Lung (tissue), 12 donors: ENCODE measurements around the gene MPV17. TPM values are rescaled to one million over a fixed set of nuclear protein-coding genes. Genes with fewer than 3 reads are reported as not detected.

Experiments used
- ATAC-seq: fragments of 200-7000 bp; cut with Tn5 transposase; one replicate; pipeline ENCODE4 v1.9.1; 2020; ENCODE audit warnings: moderate number of reproducible peaks; ENCODE audit not compliant: insufficient read depth, low FRiP score
- DNase-seq, 3 donors: peaks; one replicate each; pipeline ENCODE4 v3.0.0-alpha.2; 2013 to 2017
- H3K27ac ChIP-seq, 2 donors: one replicate each; pipeline ENCODE4 v1.5.1; 2013; ENCODE audit warnings: mild to moderate bottlenecking in 2 of 2, moderate library complexity in 2 of 2, control low read depth in 1 of 2, inconsistent platforms in 1 of 2, low read depth in 1 of 2, low read length in 1 of 2
- H3K27me3 ChIP-seq, 3 donors: one replicate each; pipeline ENCODE4 v1.5.1; 2013; ENCODE audit warnings: low read length in 2 of 3; ENCODE audit not compliant: control insufficient read depth in 3 of 3, insufficient read depth in 3 of 3
- H3K36me3 ChIP-seq, 4 donors: one replicate each; pipeline ENCODE4 v1.5.1; 2013; ENCODE audit warnings: low read length in 4 of 4, mild to moderate bottlenecking in 1 of 4, moderate library complexity in 1 of 4; ENCODE audit not compliant: control insufficient read depth in 4 of 4, insufficient read depth in 4 of 4
- H3K4me1 ChIP-seq, 5 donors: one replicate each; pipeline ENCODE4 v1.5.1; 2013; ENCODE audit warnings: low read length in 5 of 5, mild to moderate bottlenecking in 2 of 5, moderate library complexity in 1 of 5; ENCODE audit not compliant: control insufficient read depth in 5 of 5, insufficient read depth in 5 of 5
- H3K4me3 ChIP-seq: one replicate; pipeline ENCODE4 v1.5.1; 2013; ENCODE audit warnings: mild to moderate bottlenecking, control low read depth, moderate library complexity
- H3K9ac ChIP-seq, 2 donors: one replicate each; pipeline ENCODE4 v1.5.1; 2013; ENCODE audit warnings: low read length in 2 of 2, control low read depth in 1 of 2; ENCODE audit not compliant: insufficient read depth in 1 of 2
- H3K9me3 ChIP-seq, 4 donors: one replicate each; pipeline ENCODE4 v1.5.1; 2013; ENCODE audit warnings: low read length in 3 of 4, mild to moderate bottlenecking in 1 of 4, moderate library complexity in 1 of 4; ENCODE audit not compliant: control insufficient read depth in 4 of 4, insufficient read depth in 3 of 4
- WGBS, 2 donors: extraction: QIAGEN DNeasy Blood & Tissue Kit; methylation state at CpG; one replicate each; pipeline ENCODE4 v1.1.7; 2013; 5-methylcytosine and 5-hydroxymethylcytosine counted together
- polyA plus RNA-seq, 2 donors: library from polyadenylated mRNA; stranded (reverse); fragments of 200-250 nt; gene quantifications; one replicate each; pipeline ENCODE4 v1.2.1, GENCODE V29; 2013
- total RNA-seq, 2 donors: library from RNA; depleted of rRNA in 1 of 2; stranded (reverse); fragments of >200 nt in 1 of 2; gene quantifications; one replicate each; pipeline ENCODE4 v1.2.1, GENCODE V29; 2014 to 2021
- TF ChIP-seq, protein P1 (sequence below): IDR thresholded peaks from 2 replicates; pipeline ENCODE4 v1.5.1; 2012; ENCODE audit warnings: mild to moderate bottlenecking; ENCODE audit errors: control extremely low read depth, extremely low read depth
- donor health status: control.
- donor health status: control.
- donor health status: Bipolar disorder and iron deficiency.
- donor health status: healthy.
- donor health status: DM: yes; HTN: yes; CAD: no.

The MPV17 gene
- total and polyA plus RNA-seq, 4 donors: 42.1 to 224 (median 98.7) TPM

DNA sequence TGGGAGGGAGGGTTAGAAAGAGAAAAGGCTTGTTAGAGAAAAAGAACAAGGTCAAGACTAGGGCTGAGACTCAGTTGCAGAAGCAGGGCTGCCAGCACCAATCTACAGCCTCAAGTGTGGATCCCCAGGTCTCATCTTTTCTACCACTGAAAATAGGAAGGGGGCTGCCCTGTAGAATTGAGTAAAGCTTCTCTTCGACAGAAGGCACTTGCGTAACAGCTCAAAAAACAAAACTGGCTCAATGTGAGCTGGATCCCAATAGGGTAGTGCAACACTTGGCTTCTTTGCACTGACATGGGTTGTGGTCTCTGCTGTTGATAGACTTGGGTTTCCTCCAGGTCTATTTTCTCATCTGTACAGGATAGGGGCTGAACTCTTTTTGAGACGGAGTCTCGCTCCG, 1.8 kb upstream of the MPV17 start:
- H3K27ac ChIP-seq: no peak overlapping the region
- H3K36me3 ChIP-seq: peaks cover 24 to 30% (median 26%) of the 10 kb centered on the region in 4 donors
- ATAC-seq (no peak), DNase-seq (no peak)
- no peak overlapping the region for H3K9ac ChIP-seq
- 55 to 80% methylated on average over 5 of the region's 5 CpGs for WGBS, 2 donors
- no peaks in the 10 kb centered on the region for H3K27me3 ChIP-seq
- TF ChIP-seq, protein P1, sequence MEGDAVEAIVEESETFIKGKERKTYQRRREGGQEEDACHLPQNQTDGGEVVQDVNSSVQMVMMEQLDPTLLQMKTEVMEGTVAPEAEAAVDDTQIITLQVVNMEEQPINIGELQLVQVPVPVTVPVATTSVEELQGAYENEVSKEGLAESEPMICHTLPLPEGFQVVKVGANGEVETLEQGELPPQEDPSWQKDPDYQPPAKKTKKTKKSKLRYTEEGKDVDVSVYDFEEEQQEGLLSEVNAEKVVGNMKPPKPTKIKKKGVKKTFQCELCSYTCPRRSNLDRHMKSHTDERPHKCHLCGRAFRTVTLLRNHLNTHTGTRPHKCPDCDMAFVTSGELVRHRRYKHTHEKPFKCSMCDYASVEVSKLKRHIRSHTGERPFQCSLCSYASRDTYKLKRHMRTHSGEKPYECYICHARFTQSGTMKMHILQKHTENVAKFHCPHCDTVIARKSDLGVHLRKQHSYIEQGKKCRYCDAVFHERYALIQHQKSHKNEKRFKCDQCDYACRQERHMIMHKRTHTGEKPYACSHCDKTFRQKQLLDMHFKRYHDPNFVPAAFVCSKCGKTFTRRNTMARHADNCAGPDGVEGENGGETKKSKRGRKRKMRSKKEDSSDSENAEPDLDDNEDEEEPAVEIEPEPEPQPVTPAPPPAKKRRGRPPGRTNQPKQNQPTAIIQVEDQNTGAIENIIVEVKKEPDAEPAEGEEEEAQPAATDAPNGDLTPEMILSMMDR: no peak
- H3K9me3 ChIP-seq: no peaks in the 10 kb centered on the region
- peaks cover 0 to 23% (median 12%) of the 10 kb centered on the region in 5 donors for H3K4me1 ChIP-seq
- H3K4me3 ChIP-seq: no peak overlapping the region

- WGBS, 2 donors: 19 to 23% methylated on average over 5 of the region's 5 CpGs
- peak overlapping the region; percentile 70 for H3K4me3 ChIP-seq
- no peaks in the 10 kb centered on the region for H3K9me3 ChIP-seq
- peaks cover 0 to 23% (median 12%) of the 10 kb centered on the region in 5 donors for H3K4me1 ChIP-seq
- peaks cover 17 to 22% (median 20%) of the 10 kb centered on the region in 4 donors for H3K36me3 ChIP-seq
- ATAC-seq (no peak), DNase-seq (peak in 2 of 3 donors; percentile 24 to 34)
- no peaks in the 10 kb centered on the region for H3K27me3 ChIP-seq
- peak overlapping the region; percentile 98 to 99 for H3K9ac ChIP-seq
- TF ChIP-seq, protein P1: no peak
- H3K27ac ChIP-seq: peak overlapping the region; percentile 91 to 97
Observed at GRCh38 chr2:27323596-27324285, 844 bp upstream of the MPV17 start.

- peak; percentile 3 for ATAC-seq
- Histone ChIP-seq H3K4me3 (peak overlapping the region; percentile 70), H3K27ac (peak overlapping the region; percentile 91 to 97), H3K4me1 (peaks cover 0 to 23% (median 12%) of the 10 kb centered on the region in 5 donors), H3K36me3 (peaks cover 6 to 13% (median 12%) of the 10 kb centered on the region in 4 donors), H3K9ac (peak overlapping the region; percentile 98 to 99), H3K27me3 (no peaks in the 10 kb centered on the region), H3K9me3 (no peaks in the 10 kb centered on the region)
- 0 to 3% methylated on average over 10 of the region's 10 CpGs for WGBS, 2 donors
- peak in 2 of 3 donors; percentile 17 for DNase-seq
- TF ChIP-seq, protein P1: no peak
Observed at GRCh38 chr2:27322301-27322765, 564 bp downstream of the MPV17 start.
